GM18867 (cell line): ENCODE data around the gene MPC1L.

Experiments
- ATAC-seq: cut with Tn5 transposase; IDR thresholded peaks from one replicate; pipeline ENCODE4 v1.9.1; 2021; ENCODE audit warnings: mild to moderate bottlenecking, moderate library complexity; ENCODE audit not compliant: unreplicated experiment

Gene MPC1L

DNA sequence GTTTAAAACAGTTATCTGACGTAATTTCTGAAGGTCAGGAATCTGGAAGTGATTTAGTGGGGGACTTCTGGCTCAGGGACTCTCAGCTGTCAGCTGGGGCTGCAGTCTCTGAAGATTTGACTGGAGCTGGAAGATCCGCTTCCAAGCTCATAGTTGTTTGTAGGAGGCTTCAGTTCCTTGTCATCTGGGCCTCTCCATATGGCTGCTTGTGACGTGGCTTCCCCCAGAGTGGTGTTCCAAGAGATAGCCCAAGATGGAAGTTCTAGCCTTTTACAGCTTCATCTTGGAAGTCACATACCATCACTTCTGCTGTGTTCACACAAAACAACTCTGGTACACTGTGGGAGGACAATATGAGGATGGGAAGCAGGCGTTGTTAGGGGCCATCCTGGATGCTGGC is 2.1 kb downstream of the MPC1L start:
- no peak for ATAC-seq

DNA sequence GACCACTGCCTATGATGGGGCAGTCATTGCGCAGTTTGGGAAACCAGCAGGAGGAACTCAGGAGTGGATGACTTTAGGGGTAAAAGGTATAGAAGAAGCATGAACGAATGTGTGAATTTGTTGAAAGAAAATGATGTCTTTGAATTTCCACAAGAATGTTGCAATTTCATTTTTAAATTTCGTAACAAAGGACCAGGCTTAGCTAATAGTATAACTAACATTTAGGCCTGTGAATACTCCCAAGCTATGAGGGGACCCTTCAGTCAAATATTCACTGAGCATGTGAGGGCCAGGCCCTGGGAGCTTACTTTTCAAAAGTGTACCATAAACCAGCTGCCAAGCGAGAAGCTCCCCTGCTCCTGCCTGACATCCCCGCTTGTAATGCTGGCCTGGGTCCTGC is 5.3 kb downstream of the MPC1L start:
- no peak for ATAC-seq

- no peak for ATAC-seq
Observed at GRCh38 chrX:40632199-40632598, 9.0 kb downstream of the MPC1L start.

- no peak for ATAC-seq
Observed at GRCh38 chrX:40637687-40638086, 14.5 kb downstream of the MPC1L start.

- no peak for ATAC-seq
Observed at GRCh38 chrX:40644176-40644575, 20.9 kb downstream of the MPC1L start.

GRCh38 chrX:40644821-40645358 is 21.7 kb downstream of the MPC1L start:
- ATAC-seq: peak; percentile 35

- peak; percentile 19 for ATAC-seq
Observed at GRCh38 chrX:40646489-40647306, 23.5 kb downstream of the MPC1L start.

DNA sequence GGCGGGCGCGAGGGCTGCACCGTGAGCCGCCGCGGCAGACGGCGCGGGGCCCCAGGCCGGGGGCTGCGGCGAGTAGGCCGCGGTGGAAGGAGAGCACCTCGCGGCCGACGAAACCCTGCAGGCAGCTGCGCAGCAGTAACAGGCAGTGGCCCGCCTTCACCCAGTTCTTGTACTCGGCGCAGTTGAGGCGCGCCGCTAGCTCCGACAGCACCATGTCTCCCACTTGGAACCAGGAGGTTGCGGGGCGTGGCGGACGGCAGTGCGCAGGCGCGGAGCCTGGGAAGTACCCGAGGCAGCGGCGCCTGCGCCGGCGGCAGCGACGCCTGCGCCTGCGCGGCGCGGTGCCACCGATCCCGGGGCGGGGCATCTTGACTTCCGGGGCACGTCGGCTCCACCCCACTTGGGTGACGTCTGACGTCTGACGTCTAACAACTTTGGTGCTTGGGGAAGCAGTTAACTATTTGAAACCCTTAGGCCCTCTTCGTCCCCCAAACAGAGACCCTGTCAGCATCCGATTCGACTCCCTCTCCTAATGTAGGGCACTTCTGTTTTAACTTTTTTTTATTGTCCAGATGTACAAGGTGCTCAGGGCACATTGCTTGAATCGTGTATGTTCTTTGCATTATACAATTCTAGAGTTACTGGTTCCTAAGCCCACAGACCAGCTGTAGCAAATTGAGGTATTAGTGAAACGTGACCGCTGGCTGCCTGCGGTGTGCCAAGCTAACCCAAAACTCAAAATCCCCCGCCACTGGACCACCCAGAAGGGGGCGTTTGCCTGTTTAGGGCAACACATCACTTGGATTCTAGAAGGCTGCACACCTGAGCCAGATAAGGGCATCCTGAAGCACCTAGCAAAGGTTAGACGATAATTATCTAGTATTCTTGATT is 24.3 kb downstream of the MPC1L start, which contains the start of gene CXorf38:
CXorf38 (minus strand) TSS at position 255 of the 891 bp plus-strand sequence; CDS start at position 214, 41 bp downstream.
- ATAC-seq: peak; percentile 79

DNA sequence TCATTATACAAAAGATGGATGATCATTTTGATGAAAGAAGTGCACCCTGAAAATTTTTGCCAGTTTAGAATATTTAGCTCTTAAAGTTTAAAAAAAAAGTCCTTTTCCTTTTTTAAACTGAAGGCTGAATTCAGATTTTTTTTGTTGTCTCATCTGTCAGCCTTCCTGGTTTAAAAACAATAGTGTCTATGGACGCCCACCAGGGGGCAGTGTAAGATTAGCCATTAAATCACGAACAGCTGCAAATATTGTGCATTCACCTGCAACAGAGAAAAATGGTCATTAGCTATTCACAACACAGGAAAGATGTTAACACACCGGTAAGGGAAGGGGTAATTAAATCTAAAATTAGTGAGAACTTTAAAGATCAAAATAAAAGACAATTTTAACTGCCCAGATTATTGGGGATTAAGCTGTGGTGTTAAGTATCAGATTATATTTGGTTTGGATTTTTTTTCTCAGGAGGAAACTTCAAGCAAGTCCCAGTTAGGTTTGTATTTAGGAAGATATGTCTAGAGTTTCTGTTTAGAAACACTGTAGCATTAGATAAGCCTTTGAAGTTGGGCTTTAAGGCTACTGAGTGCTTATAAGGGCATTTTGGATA is 28.5 kb downstream of the MPC1L start:
- no peak for ATAC-seq

DNA sequence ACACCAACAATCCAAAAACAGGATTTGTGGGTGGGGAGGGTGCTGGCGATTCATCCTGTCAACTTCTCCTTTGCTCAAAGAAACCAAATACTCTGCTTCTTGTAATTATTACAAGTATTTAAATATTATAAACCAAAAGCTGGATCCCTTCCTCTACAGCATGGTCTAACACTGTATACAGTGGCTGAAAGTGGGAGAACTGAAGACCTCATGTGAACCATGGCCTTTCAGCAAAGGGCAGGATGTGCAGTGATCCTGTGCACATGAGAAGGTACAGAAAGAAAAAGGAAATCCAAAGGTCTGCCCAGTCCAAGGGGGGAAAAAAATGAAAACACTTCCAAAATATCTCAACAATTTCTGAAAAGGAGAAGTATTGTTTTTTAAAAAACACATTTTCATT is 29.4 kb downstream of the MPC1L start:
- no peak for ATAC-seq

- ATAC-seq: no peak
Observed at GRCh38 chrX:40653535-40653934, 30.3 kb downstream of the MPC1L start.

DNA sequence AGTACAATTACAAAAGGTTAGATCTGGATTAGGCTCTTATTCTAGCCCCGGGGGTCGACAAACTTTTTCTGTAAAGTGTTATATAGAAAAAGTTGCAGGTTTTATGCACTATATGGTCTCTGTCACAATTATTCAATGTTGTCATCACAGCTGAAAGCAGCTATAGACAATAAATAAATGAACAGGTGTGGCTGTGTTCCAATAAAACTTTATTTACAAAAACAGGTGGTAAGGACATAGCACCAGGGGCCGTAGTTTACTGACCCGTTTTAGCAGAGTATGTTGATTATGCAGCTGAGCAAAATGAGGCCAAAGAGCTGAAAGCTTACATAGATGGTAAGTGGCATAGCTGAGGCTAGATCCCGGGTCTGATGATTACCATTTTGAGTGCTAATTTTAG is 37.2 kb downstream of the MPC1L start:
- ATAC-seq: no peak

DNA sequence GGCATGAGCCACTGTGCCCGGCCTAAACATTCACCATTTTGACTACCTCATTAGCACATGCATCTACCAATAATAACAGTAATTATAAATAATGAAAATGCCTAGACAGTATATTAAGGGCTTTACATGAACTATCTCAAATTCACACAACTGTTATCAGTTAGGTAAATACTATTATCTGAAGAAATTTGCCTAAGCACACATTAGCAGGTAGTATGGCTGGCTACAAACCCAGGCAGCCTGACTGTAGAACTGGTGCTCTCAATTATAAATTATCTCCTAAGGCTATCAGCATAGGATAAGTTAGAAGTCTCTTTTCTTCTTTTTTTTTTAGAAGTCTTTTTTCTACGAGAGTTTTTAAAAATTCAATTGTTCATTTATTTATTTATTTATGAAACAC is 38.3 kb downstream of the MPC1L start:
- ATAC-seq: no peak

DNA sequence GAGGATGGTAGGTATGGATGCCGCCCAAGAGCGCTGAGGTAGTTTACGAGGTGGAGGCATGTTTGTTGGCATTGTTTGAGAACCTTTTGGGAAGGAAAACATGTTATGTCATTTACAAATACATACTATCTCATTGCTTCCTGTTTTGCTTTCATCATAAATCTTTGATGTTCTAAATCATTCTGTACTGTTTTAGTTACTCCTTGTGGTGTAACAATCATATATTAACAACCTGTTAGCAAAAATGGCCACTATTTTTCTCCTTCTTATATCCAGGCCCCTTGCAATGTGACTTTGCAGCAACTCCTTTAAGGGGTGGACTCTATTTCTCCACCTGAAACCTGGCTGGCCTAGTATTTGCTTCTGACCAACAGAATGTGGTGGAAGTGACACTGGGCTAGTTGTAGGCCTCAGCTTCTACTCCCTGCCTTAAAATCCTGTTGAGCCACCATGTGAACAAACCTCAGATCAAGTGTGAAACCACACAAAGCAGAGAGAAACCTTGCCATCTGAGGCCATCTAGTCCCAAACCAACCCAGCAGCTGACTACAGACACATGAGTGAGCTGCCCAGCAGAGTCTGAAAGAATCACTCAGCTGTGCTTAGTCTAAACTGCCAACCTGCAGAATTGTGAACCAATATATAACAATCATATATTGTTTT is 40.0 kb downstream of the MPC1L start:
- ATAC-seq: peak; percentile 92

GRCh38 chrX:40663880-40664630 is 40.8 kb downstream of the MPC1L start:
- no peak for ATAC-seq

DNA sequence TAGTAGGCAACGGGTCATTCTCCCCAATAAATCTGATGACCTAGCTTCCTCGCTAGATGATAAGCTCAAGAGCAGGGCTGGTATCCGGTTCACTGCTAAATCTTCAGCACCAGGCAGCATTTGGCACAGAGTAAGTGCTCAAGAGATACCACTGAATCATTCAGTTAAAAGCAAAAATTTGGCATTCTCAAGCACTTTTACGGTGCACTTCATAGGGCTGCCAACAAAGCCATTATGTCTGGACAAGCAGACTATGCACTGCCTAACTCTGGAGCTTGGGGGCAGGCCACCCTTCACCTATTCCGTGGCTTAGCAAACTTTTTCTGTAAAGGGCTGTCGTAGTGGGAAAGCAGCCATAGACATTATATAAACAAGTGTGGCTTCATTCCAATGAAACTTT is 47.9 kb downstream of the MPC1L start:
- no peak for ATAC-seq
